SK-MEL-5 (cell line): ENCODE measurements around the gene REG3A. TPM values are rescaled to one million over a fixed set of nuclear protein-coding genes. Genes with fewer than 3 reads are reported as not detected.

Source experiments
- DNase-seq: peaks from one replicate; pipeline ENCODE4 v3.0.0-alpha.2; 2016; ENCODE audit warnings: low read depth, low spot score
- in situ Hi-C: cut with HindIII; loops from 2 replicates; pipeline ENCODE4 v1.10.0; 2016; ENCODE audit warnings: low sequenced_read_pairs, high pct_unique_total_duplicates, low pct_unique_long_range_greater_than_20kb
- total RNA-seq: library from RNA; depleted of rRNA; stranded (reverse); fragments of >200 nt; shearing (Covaris generic); gene quantifications from 2 replicates; pipeline ENCODE4 v1.2.3, GENCODE V29; 2014; rRNA removed

REG3A gene
- total RNA-seq, 1 experiment from 2014 or later, result not detected

GRCh38 chr2:79128406-79128805 lies 31.1 kb downstream of the REG3A start:
- in situ Hi-C loops, result no loop called here

GRCh38 chr2:79125721-79125985 lies 33.9 kb downstream of the REG3A start:
- in situ Hi-C loops, result no loop called here
- DNase-seq, result no peak

More at GRCh38 chr2:79128406-79128805, 31.1 kb downstream of the REG3A start:
- no peak for DNase-seq

- in situ Hi-C loops, result no loop called here
- DNase-seq, result no peak
Observed at GRCh38 chr2:79124907-79125720, 34.4 kb downstream of the REG3A start.

- in situ Hi-C loops, result no loop called here
- no peak for DNase-seq
Observed at GRCh38 chr2:79122676-79123075, 36.9 kb downstream of the REG3A start.

GRCh38 chr2:79120194-79120713 lies 39.3 kb downstream of the REG3A start, which contains the start of gene REG1A:
Gene REG1A, plus strand, starts transcription at chr2:79120488. Its CDS starts 374 bp downstream, at chr2:79120862.
- no peak for DNase-seq
- in situ Hi-C loops, result no loop called here

- in situ Hi-C loops, result no loop called here
- no peak for DNase-seq
Observed at GRCh38 chr2:79116997-79117928, 42.3 kb downstream of the REG3A start.

- in situ Hi-C loops, result no loop called here
- DNase-seq, result no peak
Observed at GRCh38 chr2:79114797-79115494, 44.6 kb downstream of the REG3A start.

- no peak for DNase-seq
- in situ Hi-C loops, result no loop called here
Observed at GRCh38 chr2:79112269-79112668, 47.3 kb downstream of the REG3A start.

Other genes starting within 250 kb of the REG3A start
- 0.19 TPM in 1 of 2 replicates, not detected in the other for gene REG3G, start 134.1 kb downstream of the REG3A start, total RNA-seq
- not detected in 2 replicates for gene REG1B, start 71.8 kb downstream of the REG3A start, total RNA-seq
- gene REG1A, start 39.3 kb downstream of the REG3A start, total RNA-seq, result not detected in 2 replicates